GM12891 (cell line): ENCODE measurements around the gene SORCS1.

Source experiments
- POLR2A ChIP-seq: IDR thresholded peaks from 2 replicates; pipeline ENCODE4 v1.6.1; 2011; ENCODE audit warnings: low read depth, low read length, control low read depth
- POU2F2 ChIP-seq: IDR thresholded peaks from 2 replicates; pipeline ENCODE4 v1.6.1; 2011; ENCODE audit warnings: low read depth, mild to moderate bottlenecking, control low read depth, low read length, moderate library complexity
- TAF1 ChIP-seq: IDR thresholded peaks from 2 replicates; pipeline ENCODE4 v1.6.1; 2011; ENCODE audit warnings: low read depth, low read length, control low read depth

- no peak for TF ChIP-seq POLR2A
- no peak for TF ChIP-seq POU2F2
- TF ChIP-seq TAF1, result no peak
These were observed 226.0 kb downstream of the SORCS1 start for GRCh38 chr10:106938513-106938912.
